ENCODE data around the gene SLC38A4. TPM values are rescaled to one million over a fixed set of nuclear protein-coding genes. Genes with fewer than 3 reads are reported as not detected.

The SLC38A4 gene
- total RNA-seq, 4 donors from 2014 or later: 1.0 to 2.3 (median 1.6) TPM

DNA sequence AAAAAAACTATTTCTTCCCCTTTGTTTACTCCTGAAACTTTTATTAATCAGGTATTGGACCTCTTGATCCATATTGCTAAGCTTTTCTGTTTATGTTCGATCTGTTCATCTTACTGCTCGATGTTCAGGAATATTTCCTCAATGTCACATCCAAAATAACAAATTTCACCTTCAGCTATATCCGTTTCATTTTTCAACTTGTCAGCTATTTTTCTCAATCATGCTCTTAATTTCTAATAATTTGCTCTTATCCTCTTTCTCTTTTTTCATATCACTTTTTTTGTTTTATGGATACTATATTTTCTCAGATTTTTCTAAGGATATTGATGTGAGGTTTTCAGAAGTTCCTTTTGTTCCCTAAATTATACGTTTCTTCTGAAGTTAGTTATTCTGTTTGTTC, 29.8 kb downstream of the SLC38A4 start:
- WGBS: 95% methylated on average over 4 of the region's 4 CpGs
- TF ChIP-seq EP300 (IDR thresholded peaks at IDR 0.05) (no peak), POLR2A (IDR thresholded peaks at IDR 0.05) (no peak), POLR2AphosphoS5 (IDR thresholded peaks at IDR 0.05) (no peak)
- TF ChIP-seq, protein P1, sequence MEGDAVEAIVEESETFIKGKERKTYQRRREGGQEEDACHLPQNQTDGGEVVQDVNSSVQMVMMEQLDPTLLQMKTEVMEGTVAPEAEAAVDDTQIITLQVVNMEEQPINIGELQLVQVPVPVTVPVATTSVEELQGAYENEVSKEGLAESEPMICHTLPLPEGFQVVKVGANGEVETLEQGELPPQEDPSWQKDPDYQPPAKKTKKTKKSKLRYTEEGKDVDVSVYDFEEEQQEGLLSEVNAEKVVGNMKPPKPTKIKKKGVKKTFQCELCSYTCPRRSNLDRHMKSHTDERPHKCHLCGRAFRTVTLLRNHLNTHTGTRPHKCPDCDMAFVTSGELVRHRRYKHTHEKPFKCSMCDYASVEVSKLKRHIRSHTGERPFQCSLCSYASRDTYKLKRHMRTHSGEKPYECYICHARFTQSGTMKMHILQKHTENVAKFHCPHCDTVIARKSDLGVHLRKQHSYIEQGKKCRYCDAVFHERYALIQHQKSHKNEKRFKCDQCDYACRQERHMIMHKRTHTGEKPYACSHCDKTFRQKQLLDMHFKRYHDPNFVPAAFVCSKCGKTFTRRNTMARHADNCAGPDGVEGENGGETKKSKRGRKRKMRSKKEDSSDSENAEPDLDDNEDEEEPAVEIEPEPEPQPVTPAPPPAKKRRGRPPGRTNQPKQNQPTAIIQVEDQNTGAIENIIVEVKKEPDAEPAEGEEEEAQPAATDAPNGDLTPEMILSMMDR (IDR thresholded peaks at IDR 0.05): no peak
- no peak for DNase-seq (ENCODE audit: low spot score in 2 of 2)

GRCh38 chr12:46794593-46795190, 31.1 kb downstream of the SLC38A4 start:
- no peaks in the 10 kb centered on the region for H3K36me3 ChIP-seq
- H3K4me1 ChIP-seq: no peaks in the 10 kb centered on the region
- no peaks in the 10 kb centered on the region for H3K9me3 ChIP-seq
- no peak for DNase-seq (ENCODE audit: low spot score in 2 of 2)
- WGBS: 88% methylated on average over 1 of the region's 1 CpG
- no peaks in the 10 kb centered on the region for H3K27me3 ChIP-seq
- TF ChIP-seq POLR2AphosphoS5 (IDR thresholded peaks at IDR 0.05) (no peak), EP300 (IDR thresholded peaks at IDR 0.05) (no peak), POLR2A (IDR thresholded peaks at IDR 0.05) (no peak)
- TF ChIP-seq, protein P1 (IDR thresholded peaks at IDR 0.05): no peak
- no peak overlapping the region for H3K27ac ChIP-seq
- no peak overlapping the region for H3K4me3 ChIP-seq

More for the DNA sequence above, 29.8 kb downstream of the SLC38A4 start:
- no peaks in the 10 kb centered on the region for H3K4me1 ChIP-seq
- no peaks in the 10 kb centered on the region for H3K27me3 ChIP-seq
- no peaks in the 10 kb centered on the region for H3K36me3 ChIP-seq
- no peak overlapping the region for H3K27ac ChIP-seq
- no peaks in the 10 kb centered on the region for H3K9me3 ChIP-seq
- no peak overlapping the region for H3K4me3 ChIP-seq

GRCh38 chr12:46792925-46793324, 32.9 kb downstream of the SLC38A4 start:
- Histone ChIP-seq H3K4me1 (no peaks in the 10 kb centered on the region), H3K9me3 (no peaks in the 10 kb centered on the region), H3K4me3 (no peak overlapping the region), H3K36me3 (no peaks in the 10 kb centered on the region), H3K27me3 (no peaks in the 10 kb centered on the region), H3K27ac (no peak overlapping the region)
- TF ChIP-seq POLR2AphosphoS5 (IDR thresholded peaks at IDR 0.05) (no peak), EP300 (IDR thresholded peaks at IDR 0.05) (no peak), POLR2A (IDR thresholded peaks at IDR 0.05) (no peak)
- TF ChIP-seq, protein P1 (IDR thresholded peaks at IDR 0.05): no peak
- DNase-seq (ENCODE audit: low spot score in 2 of 2): no peak
- WGBS: 62% methylated on average over 3 of the region's 3 CpGs

DNA sequence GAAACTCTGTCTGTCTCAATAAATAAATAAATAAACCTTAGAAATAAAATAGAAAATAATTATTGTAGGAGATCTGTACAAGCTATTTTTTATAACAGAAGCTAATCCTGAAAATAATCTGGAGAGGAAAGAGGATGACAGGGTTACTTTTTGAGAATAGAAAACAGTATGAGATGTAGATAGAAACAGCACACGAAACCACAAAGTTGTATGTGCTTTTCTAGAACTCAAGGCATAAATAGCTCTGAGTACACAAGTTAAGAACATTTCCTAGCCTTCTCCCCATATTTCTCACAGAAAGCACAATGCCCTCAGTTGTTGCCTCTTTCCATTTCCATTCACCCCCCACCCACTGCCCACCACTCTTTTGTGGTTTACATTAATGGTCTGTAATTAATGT, 35.7 kb downstream of the SLC38A4 start:
- whole genome bisulfite sequencing: 97% methylated on average over 1 of the region's 1 CpG
- H3K27ac ChIP-seq: no peak overlapping the region
- H3K4me1 ChIP-seq: no peaks in the 10 kb centered on the region
- no peaks in the 10 kb centered on the region for H3K27me3 ChIP-seq
- no peaks in the 10 kb centered on the region for H3K36me3 ChIP-seq
- TF ChIP-seq EP300 (IDR thresholded peaks at IDR 0.05) (no peak), POLR2AphosphoS5 (IDR thresholded peaks at IDR 0.05) (no peak), POLR2A (IDR thresholded peaks at IDR 0.05) (no peak)
- TF ChIP-seq, protein P1 (IDR thresholded peaks at IDR 0.05): no peak
- no peak overlapping the region for H3K4me3 ChIP-seq
- no peaks in the 10 kb centered on the region for H3K9me3 ChIP-seq
- no peak for DNase-seq (ENCODE audit: low spot score in 2 of 2)

GRCh38 chr12:46788072-46788887, 37.5 kb downstream of the SLC38A4 start:
- WGBS: 56% methylated on average over 5 of the region's 5 CpGs
- H3K36me3 ChIP-seq: no peaks in the 10 kb centered on the region
- TF ChIP-seq EP300 (IDR thresholded peaks at IDR 0.05) (no peak), POLR2AphosphoS5 (IDR thresholded peaks at IDR 0.05) (no peak), POLR2A (IDR thresholded peaks at IDR 0.05) (no peak)
- TF ChIP-seq, protein P1 (IDR thresholded peaks at IDR 0.05): no peak
- H3K4me3 ChIP-seq: no peak overlapping the region
- no peaks in the 10 kb centered on the region for H3K27me3 ChIP-seq
- no peak overlapping the region for H3K27ac ChIP-seq
- no peaks in the 10 kb centered on the region for H3K9me3 ChIP-seq
- no peak for DNase-seq (ENCODE audit: low spot score in 2 of 2)
- peaks cover 3% of the 10 kb centered on the region for H3K4me1 ChIP-seq
